GM12878 (cell line): ENCODE data around the gene FCHSD2. TPM values are rescaled to one million over a fixed set of nuclear protein-coding genes. Genes with fewer than 3 reads are reported as not detected.
"Not testable (repeated sequence)": the region's sequence is repeated elsewhere in the genome, so short reads cannot be mapped to it uniquely, and the experiment has no call there.

ENCODE experiments used
- ATAC-seq: fragments of 200-7000 bp; cut with Tn5 transposase; 3 replicates; pipeline ENCODE4 v1.9.1; 2020; ENCODE audit warnings: mild to moderate bottlenecking, moderate library complexity
- BruUV-seq: library from RNA; stranded (reverse); fragments of 400-500 nt; replicated peaks from 2 replicates; lab custom pipeline; 2021; lab: Mats Ljungman, UMichigan
- CTCF ChIA-PET: fragments of 300-600 bp; sonication (Branson Sonifier 250); formaldehyde crosslinking; extraction: SDS; loops from one replicate; lab custom pipeline; 2021; ENCODE audit warnings: inconsistent platforms; lab: Yijun Ruan, JAX
- POLR2A ChIA-PET: fragments of 350-600 bp; formaldehyde crosslinking; extraction: SDS; loops from one replicate; lab custom pipeline; 2021; ENCODE audit warnings: inconsistent platforms; lab: Charles Lee
- RAD21 ChIA-PET: fragments of 300-600 bp; sonication (Branson Sonifier 250); formaldehyde crosslinking; loops from one replicate; lab custom pipeline; 2023; ENCODE audit warnings: antibody characterized with exemption; ENCODE audit not compliant: unreplicated experiment; lab: Charles Lee
- SMC1A ChIA-PET: fragments of 300-600 bp; sonication (Branson Sonifier 250); formaldehyde crosslinking; loops from one replicate; lab custom pipeline; 2023; ENCODE audit not compliant: unreplicated experiment, uncharacterized antibody; lab: Charles Lee
- DNase-seq: peaks from one replicate; pipeline ENCODE4 v3.0.0-alpha.2; 2011; ENCODE audit warnings: low read depth, low spot score
- FAIRE-seq: peaks from 3 replicates; lab custom pipeline; 2011; peaks lifted over from hg19 to GRCh38; lab: Jason Lieb, UNC
- H2AFZ ChIP-seq: 2 replicates; pipeline ENCODE4 v1.6.0; 2011; ENCODE audit warnings: low read depth, low read length, control low read depth; ENCODE audit not compliant: control insufficient read depth
- H3K27ac ChIP-seq: 2 replicates; pipeline ENCODE4 v1.5.1; 2011; ENCODE audit warnings: control low read depth; ENCODE audit not compliant: control insufficient read depth, insufficient read depth
- H3K27me3 ChIP-seq, 2 experiments: replicated peaks in 1 of 2; 2 replicates each; pipeline versions ENCODE4 v1.6.0 to v1.6.1; 2011; ENCODE audit warnings: low read length in 1 of 2; ENCODE audit not compliant: control insufficient read depth in 2 of 2, insufficient read depth in 2 of 2
- H3K36me3 ChIP-seq, 2 experiments: 2 replicates each; pipeline ENCODE4 v1.5.1; 2011; ENCODE audit warnings: low read length in 1 of 2; ENCODE audit not compliant: control insufficient read depth in 2 of 2, insufficient read depth in 2 of 2
- H3K4me1 ChIP-seq: 2 replicates; pipeline ENCODE4 v1.6.1; 2011; ENCODE audit warnings: mild to moderate bottlenecking, low read length, moderate library complexity, mixed read lengths; ENCODE audit not compliant: control insufficient read depth, insufficient read depth
- H3K4me2 ChIP-seq: 2 replicates; pipeline ENCODE4 v1.6.0; 2011; ENCODE audit warnings: control low read depth; ENCODE audit not compliant: control insufficient read depth, insufficient read depth
- H3K4me3 ChIP-seq: fragments of 200-600 bp; sonication (generic); 2 replicates; pipeline ENCODE4 v1.5.1; 2016
- H3K79me2 ChIP-seq: 2 replicates; pipeline ENCODE4 v1.6.0; 2011; ENCODE audit warnings: low read length; ENCODE audit not compliant: control insufficient read depth, insufficient read depth
- H3K9ac ChIP-seq: 2 replicates; pipeline ENCODE4 v1.8.0; 2011; ENCODE audit warnings: low read length, control low read depth, mixed read lengths; ENCODE audit not compliant: control insufficient read depth, insufficient read depth
- H3K9me3 ChIP-seq: replicated peaks from 3 replicates; pipeline ENCODE4 v1.5.1; 2011; ENCODE audit warnings: mild to moderate bottlenecking, low read length; ENCODE audit not compliant: control insufficient read depth, insufficient read depth
- H4K20me1 ChIP-seq: 2 replicates; pipeline ENCODE4 v1.6.0; 2011; ENCODE audit not compliant: control insufficient read depth, insufficient read depth
- CBX5 ChIP-seq: sonication (generic); IDR thresholded peaks from 2 replicates; pipeline ENCODE4 v1.6.1; 2016; ENCODE audit warnings: low read depth, moderate library complexity, mild to moderate bottlenecking, inconsistent platforms
- FOXK2 ChIP-seq: fragments of 450-650 bp; IDR thresholded peaks from 2 replicates; pipeline ENCODE4 v1.6.1; 2017; ENCODE audit warnings: mild to moderate bottlenecking, moderate library complexity
- HDGF ChIP-seq: fragments of 450-650 bp; IDR thresholded peaks from 2 replicates; pipeline ENCODE4 v1.6.1; 2016; ENCODE audit warnings: antibody characterized with exemption
- POLR2AphosphoS2 ChIP-seq: IDR thresholded peaks from 2 replicates; pipeline ENCODE4 v1.6.1; 2011; ENCODE audit warnings: low read depth, mild to moderate bottlenecking, low read length, improper control_type of control experiment, moderate library complexity
- RBBP5 ChIP-seq: fragments of 200-600 bp; sonication (generic); conservative IDR thresholded peaks from 2 replicates; pipeline ENCODE4 v1.6.1; 2016
- RUNX3 ChIP-seq: IDR thresholded peaks from 2 replicates; pipeline ENCODE4 v1.6.1; 2012; ENCODE audit warnings: low read length, inconsistent platforms
- TCF12 ChIP-seq: IDR thresholded peaks from 2 replicates; pipeline ENCODE4 v1.6.1; 2011; ENCODE audit warnings: low read depth, mild to moderate bottlenecking, low read length
- WGBS: methylation state at CpG from one replicate; pipeline ENCODE4 v1.1.6; 2016; ENCODE audit warnings: low lambda C conversion rate; ENCODE audit not compliant: insufficient replicate concordance, insufficient coverage; ENCODE audit errors: missing lambda C conversion rate; 5-methylcytosine and 5-hydroxymethylcytosine counted together
- in situ Hi-C: fragments of 300-500 bp; cut with MboI; formaldehyde crosslinking; loops from 9 replicates; pipeline ENCODE4 v1.14.3; 2018; ENCODE audit warnings: mixed read lengths
- intact Hi-C: fragments of 100-400 bp; cut with micrococcal nuclease; formaldehyde crosslinking; loops from one replicate; pipeline ENCODE4 v1.14.2; 2022; ENCODE audit not compliant: unreplicated experiment
- polyA plus RNA-seq, 11 experiments: library from polyadenylated mRNA; depleted of rRNA in 4 of 11; unstranded in 6 of 11; stranded (reverse) in 5 of 11; fragments of >200 nt; fragmentation: Nextera tagmentation in 4 of 11; fragmentation: Illumina TruSeq in 1 of 11; extraction: Ambion mirVana in 4 of 11; extraction: Trizol in 1 of 11; gene quantifications; 1 replicate in 1 of 11; 2 replicates in 10 of 11; pipeline versions ENCODE4 v1.2.1 to v1.2.3, GENCODE V29; 2011 to 2016; ENCODE audit warnings: inconsistent platforms in 2 of 11, missing spikeins in 2 of 11, low read depth in 1 of 11
- total RNA-seq, 4 experiments: library from RNA; depleted of rRNA in 3 of 4; stranded (reverse); fragments of >200 nt in 3 of 4; fragmentation: Illumina TruSeq in 1 of 4; extraction: Trizol in 1 of 4; gene quantifications; 2 replicates each; pipeline versions ENCODE4 v1.2.1 to v1.2.3, GENCODE V29; 2013 to 2021
- TF ChIP-seq, protein P1 (sequence below): fragments of 450-650 bp; IDR thresholded peaks from 2 replicates; pipeline ENCODE4 v1.6.1; 2016; ENCODE audit warnings: mild to moderate bottlenecking

Gene FCHSD2
- total and polyA plus RNA-seq, 10 of the 15 experiments (the other 5 are each of a cell fraction or from before 2014, with no cell fraction given): 13.2 to 89.8 (median 47.8) TPM

DNA sequence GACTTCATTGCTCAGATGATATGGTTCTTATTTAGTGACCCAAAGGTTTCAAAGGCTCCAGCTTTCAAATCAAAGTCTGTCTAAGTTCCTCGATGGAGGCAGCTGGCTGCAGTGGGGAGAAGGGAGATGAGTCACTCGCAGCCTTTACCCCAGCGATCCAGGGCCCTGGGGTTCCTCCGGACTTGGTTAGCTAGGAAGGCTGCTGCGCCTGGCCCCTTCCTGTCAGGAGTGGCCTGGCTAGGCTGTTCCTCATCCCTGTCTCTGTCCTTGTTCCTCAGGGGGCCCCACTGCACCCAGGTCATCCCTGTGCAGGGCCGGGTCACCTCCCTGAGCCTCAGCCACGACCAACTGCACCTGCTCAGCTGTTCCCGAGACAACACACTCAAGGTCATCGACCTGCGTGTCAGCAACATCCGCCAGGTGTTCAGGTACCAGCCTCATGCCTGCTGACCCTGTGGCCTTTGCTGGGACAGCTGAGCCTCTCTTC is 314.0 kb downstream of the FCHSD2 start (continued):
- no peak for TF ChIP-seq CBX5
- no peak for TF ChIP-seq TCF12
- TF ChIP-seq, protein P1, sequence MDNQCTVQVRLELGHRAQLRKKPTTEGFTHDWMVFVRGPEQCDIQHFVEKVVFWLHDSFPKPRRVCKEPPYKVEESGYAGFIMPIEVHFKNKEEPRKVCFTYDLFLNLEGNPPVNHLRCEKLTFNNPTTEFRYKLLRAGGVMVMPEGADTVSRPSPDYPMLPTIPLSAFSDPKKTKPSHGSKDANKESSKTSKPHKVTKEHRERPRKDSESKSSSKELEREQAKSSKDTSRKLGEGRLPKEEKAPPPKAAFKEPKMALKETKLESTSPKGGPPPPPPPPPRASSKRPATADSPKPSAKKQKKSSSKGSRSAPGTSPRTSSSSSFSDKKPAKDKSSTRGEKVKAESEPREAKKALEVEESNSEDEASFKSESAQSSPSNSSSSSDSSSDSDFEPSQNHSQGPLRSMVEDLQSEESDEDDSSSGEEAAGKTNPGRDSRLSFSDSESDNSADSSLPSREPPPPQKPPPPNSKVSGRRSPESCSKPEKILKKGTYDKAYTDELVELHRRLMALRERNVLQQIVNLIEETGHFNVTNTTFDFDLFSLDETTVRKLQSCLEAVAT: 0 out of 2 replicates have a peak, but pooled peaks have one; percentile 1
- TF ChIP-seq POLR2AphosphoS2: 0 out of 2 replicates have a peak, but pooled peaks have one; percentile 5

DNA sequence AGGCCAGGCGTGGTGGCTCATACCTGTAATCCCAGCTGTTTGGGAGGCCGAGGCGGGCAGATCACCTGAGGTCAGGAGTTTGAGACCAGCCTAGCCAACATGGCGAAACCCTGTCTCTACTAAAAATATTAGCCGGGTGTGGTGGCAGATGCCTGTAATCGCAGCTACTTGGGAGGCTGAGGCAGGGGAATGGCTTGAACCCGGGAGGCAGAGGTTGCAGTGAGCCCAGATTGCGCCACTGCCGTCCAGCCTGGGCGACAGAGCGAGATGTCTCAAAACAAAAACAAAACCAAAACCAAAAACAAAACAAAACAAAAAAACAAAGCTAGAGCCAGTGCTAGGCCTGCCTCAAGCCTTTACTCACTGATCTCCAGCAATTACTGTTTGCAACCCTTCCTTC is 314.5 kb downstream of the FCHSD2 start:
- POLR2A ChIA-PET: interaction anchor here (1.4 to 3.5 kb wide), 2 partner anchors 12 to 349 kb away, joined by 4 to 14 read pairs; no protein-coding TSS in a partner anchor

More for the DNA sequence above, 314.5 kb downstream of the FCHSD2 start:
- H2AFZ ChIP-seq, H3K27me3 ChIP-seq, intact Hi-C loops, H3K9me3 ChIP-seq, BruUV-seq, H4K20me1 ChIP-seq, H3K4me2 ChIP-seq, H3K27ac ChIP-seq, H3K4me3 ChIP-seq, H3K79me2 ChIP-seq, H3K9ac ChIP-seq, DNase-seq: not testable (repeated sequence)
- RAD21 ChIA-PET: interaction anchor here (0.7 to 1.6 kb wide), 12 partner anchors 12 to 415 kb away, joined by 3 to 10 read pairs (median 4); partner anchors contain the start of gene STARD10
- WGBS: 62% methylated on average over 11 of the region's 11 CpGs
- TF ChIP-seq HDGF: peak; percentile 48; the same call in 1 of the 2 replicates
- TF ChIP-seq RUNX3: peak; percentile 20; the same call in 1 of the 2 replicates
- TF ChIP-seq, protein P1: peak; percentile 71
- TF ChIP-seq FOXK2: peak; percentile 47
- 0 out of 2 replicates have a peak, but pooled peaks have one; percentile 7 for TF ChIP-seq RBBP5
- peak; percentile 36; the same call in 1 of the 2 replicates for TF ChIP-seq POLR2AphosphoS2
- Histone ChIP-seq H3K36me3 (peaks cover 22 to 28% of the 10 kb centered on the region in 2 experiments), H3K4me1 (peaks cover 10% of the 10 kb centered on the region)
- SMC1A ChIA-PET: interaction anchor here (0.8 to 2.3 kb wide), 4 partner anchors 14 to 350 kb away, joined by 3 to 8 read pairs (median 3); no protein-coding TSS in a partner anchor
- ATAC-seq (peak; percentile 53), FAIRE-seq (peak; percentile 66)
- CTCF ChIA-PET: interaction anchor here (0.9 to 8.7 kb wide), 11 partner anchors 12 to 462 kb away, joined by 3 to 128 read pairs (median 5); partner anchors contain the start of gene STARD10
- in situ Hi-C loops: loop anchor here (5.0 to 25.0 kb wide), 2 partner anchors 360 to 415 kb away; no protein-coding TSS in a partner anchor
